Central memory CD8-positive, alpha-beta T cell (primary cell): ENCODE results near the gene SPATA3.

ENCODE experiments used
- ATAC-seq: fragments of 150-1000 bp; cut with Tn5 transposase; replicated peaks from 2 replicates; pipeline ENCODE4 v1.10.0; 2022; ENCODE audit warnings: mild to moderate bottlenecking, moderate FRiP score, moderate number of reproducible peaks; ENCODE audit not compliant: poor library complexity, severe bottlenecking; ENCODE audit errors: extremely low read depth
- DNase-seq, 2 donors: peaks; one replicate each; pipeline ENCODE4 v3.0.0; 2021; ENCODE audit warnings: low spot score in 2 of 2
- H3K27ac Mint-ChIP-seq: one replicate; pipeline ENCODE4 v1.8.0; 2022; ENCODE audit warnings: low read depth, mild to moderate bottlenecking, moderate library complexity, mixed read lengths
- H3K27me3 Mint-ChIP-seq: one replicate; pipeline ENCODE4 v1.8.0; 2022; ENCODE audit warnings: mixed read lengths
- H3K36me3 Mint-ChIP-seq: one replicate; pipeline ENCODE4 v1.8.0; 2022; ENCODE audit warnings: mild to moderate bottlenecking, moderate library complexity, mixed read lengths; ENCODE audit not compliant: insufficient read depth
- H3K4me1 Mint-ChIP-seq: one replicate; pipeline ENCODE4 v1.8.0; 2022; ENCODE audit warnings: mixed read lengths
- H3K4me3 Mint-ChIP-seq: one replicate; pipeline ENCODE4 v1.8.0; 2022; ENCODE audit warnings: mild to moderate bottlenecking, moderate library complexity, mixed read lengths
- H3K9me3 Mint-ChIP-seq: one replicate; pipeline ENCODE4 v1.8.0; 2022; ENCODE audit warnings: mixed read lengths

Gene SPATA3

DNA sequence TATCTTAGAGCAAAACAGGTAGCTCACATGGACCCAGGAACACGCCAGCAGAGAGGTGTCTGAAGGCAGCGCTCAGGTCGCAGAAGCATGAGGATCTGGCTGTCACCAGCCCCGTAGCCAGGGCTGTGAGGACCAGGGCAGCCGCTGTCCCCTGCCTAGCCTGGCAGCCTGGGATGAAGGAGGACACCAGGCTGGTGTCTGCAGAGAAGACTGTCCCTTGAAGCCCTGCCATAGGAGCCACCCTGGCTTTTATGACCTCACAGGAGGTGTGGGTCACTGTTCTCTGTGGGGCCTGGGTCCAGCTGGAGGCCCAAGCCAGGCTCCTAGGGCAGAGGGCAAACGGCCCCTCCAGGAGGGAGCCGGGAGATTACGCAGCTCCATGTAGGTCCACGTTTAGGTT, at the start of gene SPATA3:
SPATA3 (plus strand) TSS at position 301 of the 400 bp plus-strand sequence. CDS start 113 bp downstream, outside the sequence.
- H3K9me3 Mint-ChIP-seq = no peaks in the 10 kb centered on the region
- no peak within 1 kb of the TSS for H3K4me3 Mint-ChIP-seq
- no peak for DNase-seq
- ATAC-seq = no peak
- peaks cover 3% of the 10 kb centered on the region for H3K36me3 Mint-ChIP-seq
- peaks cover 95% of the 10 kb centered on the region for H3K27me3 Mint-ChIP-seq
- H3K4me1 Mint-ChIP-seq = no peaks in the 10 kb centered on the region
- H3K27ac Mint-ChIP-seq = peak within 1 kb of the TSS; percentile 54

DNA sequence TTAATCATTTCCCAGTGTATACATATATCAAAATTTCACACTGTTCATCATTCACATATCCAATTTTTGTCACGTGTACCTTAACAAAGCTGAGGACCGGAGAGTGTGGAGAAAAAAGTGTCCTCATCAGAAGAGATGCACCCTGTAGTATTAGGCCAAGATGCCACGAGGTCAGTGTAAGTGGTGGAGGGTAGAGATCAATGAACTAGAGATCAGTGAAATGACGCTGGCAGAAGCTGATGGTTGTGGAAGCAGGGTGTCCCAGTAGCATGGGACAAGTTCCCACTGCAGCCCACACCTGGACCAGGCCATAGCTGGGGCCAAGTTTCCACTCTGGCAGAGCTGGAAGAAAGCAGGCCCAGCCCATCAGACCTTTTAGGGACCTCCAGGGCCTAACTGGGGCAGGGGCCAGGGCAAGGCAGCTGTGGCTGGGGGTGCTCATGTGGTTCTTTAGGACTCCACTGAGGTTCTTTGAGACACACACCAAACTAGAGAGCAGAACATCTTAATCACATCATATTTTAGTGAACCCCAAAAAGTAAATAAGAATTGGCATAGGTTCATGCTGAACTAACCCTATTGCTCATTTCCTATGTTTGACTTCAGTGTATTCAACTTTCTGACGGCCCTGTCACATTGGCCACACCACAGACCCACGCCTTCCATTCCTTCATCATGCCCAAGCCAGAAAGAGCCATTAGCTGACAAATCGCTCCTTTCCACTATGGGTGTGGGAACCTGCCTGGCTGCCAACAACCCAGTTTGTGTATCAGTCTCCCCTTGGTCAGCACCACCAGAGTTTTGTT, 49.3 kb upstream of the SPATA3 start:
- Mint-ChIP-seq H3K4me3 (no peak overlapping the region), H3K9me3 (no peaks in the 10 kb centered on the region), H3K27me3 (peaks cover 18% of the 10 kb centered on the region), H3K4me1 (peaks cover 25% of the 10 kb centered on the region), H3K36me3 (no peaks in the 10 kb centered on the region), H3K27ac (no peak overlapping the region)
- no peak for DNase-seq
- ATAC-seq = no peak

DNA sequence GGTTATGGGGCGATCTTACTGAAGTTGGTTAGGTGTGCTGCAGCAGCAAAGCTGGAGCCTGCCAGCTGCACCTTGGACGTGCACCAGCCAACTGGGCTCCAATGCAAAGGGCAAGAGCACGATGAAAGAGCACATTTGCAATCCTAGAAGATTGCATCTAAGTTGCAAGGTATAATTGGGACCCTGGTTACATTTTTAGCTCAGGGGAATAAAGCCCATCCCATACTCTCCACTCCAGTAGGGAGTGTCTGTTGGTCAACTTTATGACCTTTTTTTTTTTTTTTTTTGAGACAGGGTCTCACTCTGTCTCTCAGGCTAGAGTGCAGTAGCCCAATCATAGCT, 48.7 kb upstream of the SPATA3 start:
- ATAC-seq (no peak), DNase-seq (no peak)
- H3K4me3 Mint-ChIP-seq = no peak overlapping the region
- no peak overlapping the region for H3K27ac Mint-ChIP-seq
- no peaks in the 10 kb centered on the region for H3K36me3 Mint-ChIP-seq
- no peaks in the 10 kb centered on the region for H3K9me3 Mint-ChIP-seq
- H3K4me1 Mint-ChIP-seq = peaks cover 25% of the 10 kb centered on the region
- peaks cover 13% of the 10 kb centered on the region for H3K27me3 Mint-ChIP-seq

DNA sequence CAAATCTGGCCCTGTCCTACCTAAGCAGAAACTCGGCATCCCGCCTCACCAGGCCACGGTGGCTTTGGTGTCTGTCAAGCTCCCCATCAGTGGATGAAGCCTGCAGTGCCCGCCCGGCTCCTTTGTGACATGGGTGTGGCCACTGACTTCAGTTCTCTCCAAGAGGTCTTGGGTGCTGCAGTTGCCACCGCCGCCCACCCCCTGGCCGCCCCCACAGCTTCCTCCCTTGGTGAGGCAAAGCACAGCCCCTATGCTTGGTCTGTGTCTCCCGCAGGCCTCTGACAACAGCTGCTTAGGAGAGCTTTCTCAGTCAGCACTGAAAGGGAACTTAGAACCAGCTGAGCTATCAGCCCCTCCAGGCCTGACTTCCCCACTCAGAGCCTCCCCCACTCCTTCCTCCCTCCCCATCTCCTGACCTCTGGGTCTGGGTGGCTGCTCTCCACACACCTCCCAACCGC, 48.0 kb upstream of the SPATA3 start:
- Mint-ChIP-seq H3K4me3 (no peak overlapping the region), H3K27ac (no peak overlapping the region), H3K4me1 (peaks cover 21% of the 10 kb centered on the region), H3K27me3 (peaks cover 17% of the 10 kb centered on the region), H3K36me3 (no peaks in the 10 kb centered on the region), H3K9me3 (no peaks in the 10 kb centered on the region)
- no peak for DNase-seq
- no peak for ATAC-seq

DNA sequence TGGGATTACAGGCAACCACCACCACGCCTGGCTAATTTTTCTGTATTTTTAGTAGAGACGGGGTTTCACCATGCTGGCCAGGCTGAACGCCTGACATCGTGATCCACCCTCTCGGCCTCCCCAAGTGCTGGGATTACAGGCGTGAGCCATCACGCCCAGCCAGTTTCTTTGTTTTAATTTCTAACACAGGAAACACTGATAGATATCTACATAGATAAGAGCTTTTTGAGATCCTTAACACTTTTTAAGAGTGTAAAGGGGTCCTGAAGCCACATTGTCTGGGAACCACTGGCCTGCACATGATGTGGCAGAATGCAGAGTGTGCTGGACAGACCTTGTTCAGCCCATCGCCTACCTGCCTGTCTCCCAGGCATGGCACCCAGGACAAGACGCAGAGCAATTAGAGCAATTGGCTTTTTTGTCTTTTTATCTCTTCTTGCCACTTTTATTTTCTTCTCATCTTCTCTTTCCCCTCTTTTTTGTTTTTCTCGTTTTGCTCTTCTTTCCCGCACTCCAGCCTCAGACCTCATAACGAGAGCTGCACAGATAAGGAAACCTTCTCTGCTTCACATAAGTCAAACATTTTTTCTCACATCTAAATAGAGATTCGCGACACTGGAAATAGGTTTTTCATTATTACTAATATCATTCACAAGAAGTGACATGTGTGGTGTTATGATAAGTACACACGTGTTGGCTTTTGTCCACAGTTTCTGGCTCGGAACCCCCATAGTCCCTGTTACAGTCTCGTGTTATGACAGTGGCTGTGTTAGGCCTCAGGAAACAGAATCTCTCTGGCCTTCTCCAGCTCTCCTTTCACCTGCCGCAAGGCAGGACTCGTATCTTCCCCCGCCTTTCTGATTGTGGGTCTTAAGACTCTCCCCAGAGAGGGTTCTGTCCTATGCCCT, 45.7 kb upstream of the SPATA3 start:
- no peak overlapping the region for H3K27ac Mint-ChIP-seq
- ATAC-seq = peak; percentile 40
- H3K36me3 Mint-ChIP-seq = peaks cover 2% of the 10 kb centered on the region
- no peak overlapping the region for H3K4me3 Mint-ChIP-seq
- H3K4me1 Mint-ChIP-seq = peaks cover 8% of the 10 kb centered on the region
- DNase-seq = no peak
- peaks cover 35% of the 10 kb centered on the region for H3K27me3 Mint-ChIP-seq
- no peaks in the 10 kb centered on the region for H3K9me3 Mint-ChIP-seq

DNA sequence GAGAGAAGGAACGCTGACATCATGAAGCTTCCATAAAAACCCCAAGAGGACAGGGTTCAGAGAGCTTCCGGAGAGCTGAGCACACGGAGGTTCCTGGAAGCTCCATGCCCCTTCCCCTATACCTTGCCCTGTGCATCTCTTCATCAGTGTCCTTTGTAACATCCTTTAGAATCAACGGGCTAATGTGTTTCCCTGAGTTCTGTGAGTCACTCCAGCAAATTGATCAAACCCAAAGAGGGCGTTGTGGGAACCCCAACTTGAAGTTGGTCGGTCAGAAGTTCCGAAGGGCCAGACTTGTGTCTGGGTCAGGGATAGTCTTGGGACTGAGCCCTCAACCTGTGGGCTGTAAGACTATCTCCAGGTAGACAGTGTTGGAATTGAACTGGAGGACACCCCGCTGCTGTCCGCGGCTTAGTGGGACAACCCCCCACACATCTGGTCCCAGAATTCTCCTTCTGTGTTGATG, 45.0 kb upstream of the SPATA3 start:
- H3K36me3 Mint-ChIP-seq = peaks cover 2% of the 10 kb centered on the region
- ATAC-seq (no peak), DNase-seq (no peak)
- peaks cover 8% of the 10 kb centered on the region for H3K4me1 Mint-ChIP-seq
- no peak overlapping the region for H3K4me3 Mint-ChIP-seq
- H3K27ac Mint-ChIP-seq = no peak overlapping the region
- H3K27me3 Mint-ChIP-seq = peaks cover 40% of the 10 kb centered on the region
- no peaks in the 10 kb centered on the region for H3K9me3 Mint-ChIP-seq

DNA sequence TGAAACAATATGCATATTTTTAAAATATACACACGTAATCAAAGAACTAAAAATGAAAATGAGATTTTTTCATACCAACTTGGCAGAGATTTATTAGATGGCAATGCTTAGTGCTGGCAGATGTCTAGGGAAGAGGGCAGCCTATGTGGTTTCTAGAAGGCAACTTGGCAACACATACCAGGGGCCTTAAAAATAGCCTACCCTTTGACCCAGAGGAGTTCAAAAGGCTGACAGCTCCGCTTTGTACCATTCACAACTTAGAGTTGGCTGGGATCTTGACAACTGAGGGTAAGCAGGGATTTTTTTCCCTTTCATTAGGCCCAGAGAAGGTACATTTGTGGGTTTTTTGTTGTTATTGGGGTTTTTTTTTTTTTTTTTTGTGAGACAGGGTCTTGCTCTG, 44.5 kb upstream of the SPATA3 start:
- ATAC-seq = no peak
- peaks cover 2% of the 10 kb centered on the region for H3K36me3 Mint-ChIP-seq
- H3K27ac Mint-ChIP-seq = no peak overlapping the region
- H3K9me3 Mint-ChIP-seq = no peaks in the 10 kb centered on the region
- no peak overlapping the region for H3K4me3 Mint-ChIP-seq
- DNase-seq = no peak
- H3K4me1 Mint-ChIP-seq = peaks cover 8% of the 10 kb centered on the region
- H3K27me3 Mint-ChIP-seq = peaks cover 42% of the 10 kb centered on the region

DNA sequence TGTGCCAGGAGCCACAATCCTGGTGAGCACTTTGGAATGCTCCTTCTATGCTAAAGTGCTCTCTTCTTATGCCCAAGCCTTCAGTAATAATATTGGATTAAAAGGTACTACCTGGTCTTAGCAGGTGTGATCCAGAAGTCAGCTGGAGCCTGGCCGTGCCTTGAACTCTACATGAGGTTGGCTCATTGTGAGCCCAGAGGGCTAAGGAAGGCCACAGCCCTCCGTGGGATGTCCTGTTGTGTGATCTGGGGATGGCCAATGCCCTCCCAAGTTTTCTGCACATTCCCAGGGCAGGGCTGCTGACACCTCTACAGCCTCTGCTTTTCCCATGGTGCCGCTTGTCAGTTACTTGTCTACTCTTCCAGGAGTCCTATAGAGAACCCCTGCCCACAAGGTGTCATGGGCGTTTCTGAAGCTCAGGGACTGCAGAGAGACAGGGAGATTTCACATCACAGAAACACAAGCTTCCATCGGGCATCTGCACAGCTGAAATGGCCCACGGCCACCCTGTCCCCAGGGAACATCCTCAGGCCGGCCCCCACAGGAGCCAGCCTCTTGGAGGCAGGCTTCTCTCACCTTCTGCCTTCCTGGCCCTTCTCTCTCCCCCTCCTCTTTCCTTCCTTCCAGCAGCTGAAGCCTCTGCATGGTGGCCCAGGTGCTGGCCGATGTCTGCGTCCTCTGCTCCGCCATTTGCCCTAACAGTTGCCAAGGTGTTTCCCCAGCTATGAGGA, 43.5 kb upstream of the SPATA3 start:
- H3K4me3 Mint-ChIP-seq = no peak overlapping the region
- ATAC-seq (no peak), DNase-seq (no peak)
- peaks cover 2% of the 10 kb centered on the region for H3K36me3 Mint-ChIP-seq
- H3K4me1 Mint-ChIP-seq = peaks cover 18% of the 10 kb centered on the region
- H3K9me3 Mint-ChIP-seq = no peaks in the 10 kb centered on the region
- no peak overlapping the region for H3K27ac Mint-ChIP-seq
- H3K27me3 Mint-ChIP-seq = peaks cover 52% of the 10 kb centered on the region

DNA sequence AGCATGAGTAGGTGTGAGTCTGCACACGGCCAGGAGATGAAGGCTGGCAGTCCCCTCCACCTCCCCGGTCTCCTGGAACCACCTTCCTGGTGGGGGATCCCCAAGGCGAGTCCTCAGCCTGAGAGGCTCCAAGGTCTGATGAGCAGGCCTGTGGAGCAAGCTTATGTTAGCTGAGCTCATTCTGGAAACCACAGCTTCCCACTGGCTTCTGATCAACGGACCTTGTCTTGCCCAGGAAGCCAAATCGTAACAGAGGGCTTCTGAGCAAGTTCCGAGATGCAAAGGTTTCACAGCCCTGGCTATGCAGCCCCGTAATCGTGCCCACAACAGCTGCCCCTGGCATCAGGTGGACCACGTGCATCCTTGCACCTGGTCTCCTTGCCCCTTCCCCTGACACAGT, 42.1 kb upstream of the SPATA3 start:
- no peak for ATAC-seq
- Mint-ChIP-seq H3K4me3 (no peak overlapping the region), H3K9me3 (no peaks in the 10 kb centered on the region), H3K4me1 (peaks cover 23% of the 10 kb centered on the region), H3K27ac (no peak overlapping the region), H3K36me3 (peaks cover 2% of the 10 kb centered on the region), H3K27me3 (peaks cover 66% of the 10 kb centered on the region)
- no peak for DNase-seq

DNA sequence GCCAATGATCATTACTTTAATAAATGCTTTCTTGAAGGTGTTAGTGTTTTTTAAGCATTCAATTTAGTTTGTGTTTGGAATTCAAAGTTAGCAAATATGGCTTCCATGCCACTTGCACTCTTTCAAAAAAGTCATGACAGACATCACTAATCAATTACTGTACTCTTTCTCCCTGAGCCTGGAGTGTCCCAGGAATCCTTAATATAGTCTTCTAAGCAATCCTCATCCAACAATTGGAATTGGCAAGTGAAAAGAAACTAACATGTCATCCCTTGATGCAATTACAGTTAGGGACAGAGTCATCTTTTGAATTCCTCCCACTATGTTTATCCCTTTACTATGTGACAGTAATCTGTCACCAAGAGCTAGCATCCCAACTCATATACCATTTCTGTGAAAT, 41.2 kb upstream of the SPATA3 start:
- ATAC-seq (no peak), DNase-seq (no peak)
- H3K4me3 Mint-ChIP-seq = no peak overlapping the region
- H3K9me3 Mint-ChIP-seq = no peaks in the 10 kb centered on the region
- H3K27me3 Mint-ChIP-seq = peaks cover 74% of the 10 kb centered on the region
- H3K27ac Mint-ChIP-seq = no peak overlapping the region
- H3K4me1 Mint-ChIP-seq = peaks cover 23% of the 10 kb centered on the region
- H3K36me3 Mint-ChIP-seq = peaks cover 2% of the 10 kb centered on the region

DNA sequence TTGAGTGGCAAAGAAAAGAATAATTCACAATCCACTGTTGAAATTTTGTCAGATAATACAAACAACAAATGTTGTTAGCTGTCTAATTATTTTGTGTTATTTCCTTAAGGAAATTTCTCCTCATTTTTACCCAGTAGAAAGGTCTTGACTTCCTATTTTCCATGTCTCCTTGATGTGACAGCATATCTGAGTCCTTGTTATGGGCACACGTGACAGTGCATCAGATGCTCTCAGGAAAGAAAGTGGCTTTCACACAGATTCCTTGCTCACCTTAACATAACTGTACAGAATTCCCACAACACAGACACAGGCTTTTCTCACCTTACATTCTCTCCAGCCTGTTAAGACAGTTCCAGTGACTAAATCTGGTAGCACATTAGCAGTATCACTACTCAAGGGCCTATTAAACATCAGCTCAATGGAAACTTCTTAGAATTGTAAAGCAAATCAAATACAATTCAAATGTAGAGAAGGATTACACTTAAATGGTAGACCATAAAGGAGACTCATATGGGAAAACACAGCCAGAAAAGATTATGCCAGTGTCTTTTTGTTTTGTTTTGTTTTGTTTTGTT, 40.7 kb upstream of the SPATA3 start:
- Mint-ChIP-seq H3K9me3 (no peaks in the 10 kb centered on the region), H3K27ac (no peak overlapping the region), H3K36me3 (peaks cover 2% of the 10 kb centered on the region), H3K4me1 (peaks cover 18% of the 10 kb centered on the region), H3K4me3 (no peak overlapping the region), H3K27me3 (peaks cover 79% of the 10 kb centered on the region)
- DNase-seq (no peak), ATAC-seq (no peak)
